Neural cell (in vitro differentiated cells): ENCODE measurements around the gene EZR. TPM values are rescaled to one million over a fixed set of nuclear protein-coding genes. Genes with fewer than 3 reads are reported as not detected.

Source experiments
- H2AFZ ChIP-seq: fragments of 200-600, 300-800 bp; sonication (generic), shearing (Covaris generic); 2 replicates; pipeline ENCODE4 v1.6.0; 2014; ENCODE audit warnings: low read depth, mild to moderate bottlenecking, antibody characterized with exemption, low read length, moderate library complexity
- H3F3A ChIP-seq: fragments of 200-600 bp; shearing (Covaris generic); 2 replicates; pipeline ENCODE4 v1.6.1; 2016; ENCODE audit warnings: mild to moderate bottlenecking, moderate library complexity, mixed read lengths, antibody characterized with exemption, low read length; ENCODE audit not compliant: insufficient read depth, poor library complexity, severe bottlenecking
- H3K27ac ChIP-seq: fragments of 200-600, 300-800 bp; sonication (generic), shearing (Covaris generic); 2 replicates; pipeline ENCODE4 v1.5.1; 2014; ENCODE audit warnings: mild to moderate bottlenecking, low read length, moderate library complexity
- H3K27me3 ChIP-seq: fragments of 300-800, 200-600 bp; sonication (generic), shearing (Covaris generic); 2 replicates; pipeline ENCODE4 v1.6.0; 2014; ENCODE audit warnings: mild to moderate bottlenecking, low read depth, low read length, moderate library complexity; ENCODE audit not compliant: insufficient read depth
- H3K36me3 ChIP-seq: fragments of 300-800, 200-600 bp; sonication (generic), shearing (Covaris generic); 2 replicates; pipeline ENCODE4 v1.5.1; 2014; ENCODE audit warnings: mild to moderate bottlenecking, antibody characterized with exemption, low read length, moderate library complexity; ENCODE audit not compliant: insufficient read depth
- H3K4me2 ChIP-seq: fragments of 300-800, 200-600 bp; sonication (generic), shearing (Covaris generic); 2 replicates; pipeline ENCODE4 v1.6.0; 2014; ENCODE audit warnings: mild to moderate bottlenecking, low read length
- H3K4me3 ChIP-seq: fragments of 300-800, 200-600 bp; sonication (generic), shearing (Covaris generic); 2 replicates; pipeline ENCODE4 v1.5.1; 2014; ENCODE audit warnings: mild to moderate bottlenecking, low read length, moderate library complexity
- H3K79me2 ChIP-seq: fragments of 200-600 bp; shearing (Covaris generic); replicated peaks from 2 replicates; pipeline ENCODE4 v1.6.0; 2014; ENCODE audit warnings: mild to moderate bottlenecking, low read length, moderate library complexity; ENCODE audit not compliant: insufficient read depth
- H3K9ac ChIP-seq: fragments of 300-800, 200-600 bp; sonication (generic), shearing (Covaris generic); 2 replicates; pipeline ENCODE4 v1.6.1; 2016; ENCODE audit warnings: mild to moderate bottlenecking, low read length, mixed read lengths
- H3K9me2 ChIP-seq: fragments of 200-600 bp; shearing (Covaris generic); 2 replicates; pipeline ENCODE4 v1.6.1; 2016; ENCODE audit warnings: mild to moderate bottlenecking, low read length, mixed read lengths; ENCODE audit not compliant: insufficient read depth
- H3K9me3 ChIP-seq: fragments of 200-600, 300-800 bp; sonication (generic), shearing (Covaris generic); 2 replicates; pipeline ENCODE4 v1.6.1; 2016; ENCODE audit warnings: mild to moderate bottlenecking, mixed run types, low read length, moderate library complexity, mixed read lengths
- H4K20me1 ChIP-seq: fragments of 200-600 bp; shearing (Covaris generic); 2 replicates; pipeline ENCODE4 v1.6.1; 2016; ENCODE audit warnings: mild to moderate bottlenecking, mixed run types; ENCODE audit not compliant: insufficient read depth
- CTCF ChIP-seq: fragments of 450-650 bp; IDR thresholded peaks from 2 replicates; pipeline ENCODE4 v1.5.1; 2014; ENCODE audit warnings: antibody characterized with exemption, mild to moderate bottlenecking, moderate library complexity; ENCODE audit not compliant: poor library complexity, severe bottlenecking
- EP300 ChIP-seq: fragments of 450-650 bp; conservative IDR thresholded peaks from 2 replicates; pipeline ENCODE4 v1.6.1; 2014; ENCODE audit warnings: antibody characterized with exemption, mild to moderate bottlenecking, moderate library complexity; ENCODE audit not compliant: poor library complexity, severe bottlenecking
- EZH2 ChIP-seq: fragments of 200-600, 300-800 bp; shearing (Covaris generic), sonication (generic); IDR thresholded peaks from 2 replicates; pipeline ENCODE4 v1.6.1; 2014; ENCODE audit warnings: antibody characterized with exemption, low read length, borderline replicate concordance, mild to moderate bottlenecking; ENCODE audit not compliant: insufficient read depth, poor library complexity, severe bottlenecking
- MXI1 ChIP-seq: fragments of 450-650 bp; conservative IDR thresholded peaks from 2 replicates; pipeline ENCODE4 v1.6.1; 2014; ENCODE audit warnings: antibody characterized with exemption, mild to moderate bottlenecking; ENCODE audit not compliant: poor library complexity, severe bottlenecking
- POLR2AphosphoS5 ChIP-seq: IDR thresholded peaks from 2 replicates; pipeline ENCODE4 v1.6.1; 2012
- RAD21 ChIP-seq: fragments of 450-650 bp; conservative IDR thresholded peaks from 2 replicates; pipeline ENCODE4 v1.6.1; 2014; ENCODE audit warnings: antibody characterized with exemption, mild to moderate bottlenecking, moderate library complexity
- REST ChIP-seq: IDR thresholded peaks from 2 replicates; pipeline ENCODE4 v1.6.1; 2012; ENCODE audit warnings: borderline replicate concordance
- SMC3 ChIP-seq: fragments of 450-650 bp; conservative IDR thresholded peaks from 2 replicates; pipeline ENCODE4 v1.6.1; 2014; ENCODE audit warnings: antibody characterized with exemption, mild to moderate bottlenecking, moderate library complexity; ENCODE audit not compliant: poor library complexity
- TAF1 ChIP-seq: IDR thresholded peaks from 2 replicates; pipeline ENCODE4 v1.6.1; 2012; ENCODE audit warnings: low read depth
- polyA plus RNA-seq: library from polyadenylated mRNA; depleted of rRNA; stranded (reverse); fragments of >200 nt; gene quantifications from 2 replicates; pipeline ENCODE4 v1.2.3, GENCODE V29; 2014

Gene EZR
- polyA plus RNA-seq, 1 donor from 2014 or later: 1.6 TPM

DNA sequence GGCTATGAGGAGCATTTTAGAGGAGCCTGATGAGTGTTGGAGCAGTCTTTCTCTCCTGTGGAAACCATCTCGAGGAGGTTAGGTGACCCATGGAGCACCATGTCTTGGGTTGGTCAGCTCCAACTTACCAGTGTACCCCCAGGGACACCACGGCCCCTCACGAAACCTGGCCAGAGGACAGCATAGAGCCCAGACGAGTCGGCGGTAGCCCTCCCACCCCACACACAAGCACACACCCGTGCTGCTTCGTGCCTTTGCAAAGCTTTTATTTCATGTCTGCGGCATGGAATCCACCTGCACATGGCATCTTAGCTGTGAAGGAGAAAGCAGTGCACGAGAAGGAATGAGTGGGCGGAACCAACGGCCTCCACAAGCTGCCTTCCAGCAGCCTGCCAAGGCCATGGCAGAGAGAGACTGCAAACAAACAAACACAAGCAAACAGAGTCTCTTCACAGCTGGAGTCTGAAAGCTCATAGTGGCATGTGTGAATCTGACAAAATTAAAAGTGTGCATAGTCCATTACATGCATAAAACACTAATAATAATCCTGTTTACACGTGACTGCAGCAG, 53.6 kb downstream of the EZR start:
- no peak overlapping the region for H2AFZ ChIP-seq
- no peak overlapping the region for H3K27ac ChIP-seq
- no peak overlapping the region for H3K4me2 ChIP-seq
- H3K9me2 ChIP-seq: no peaks in the 10 kb centered on the region
- H3F3A ChIP-seq: no peaks in the 10 kb centered on the region
- no peak overlapping the region for H3K4me3 ChIP-seq
- H3K9ac ChIP-seq: no peak overlapping the region
- no peaks in the 10 kb centered on the region for H3K79me2 ChIP-seq
- TF ChIP-seq POLR2AphosphoS5: no peak
- no peak for TF ChIP-seq EP300
- TF ChIP-seq SMC3: no peak
- no peaks in the 10 kb centered on the region for H3K36me3 ChIP-seq
- no peaks in the 10 kb centered on the region for H3K27me3 ChIP-seq
- no peaks in the 10 kb centered on the region for H4K20me1 ChIP-seq
- no peaks in the 10 kb centered on the region for H3K9me3 ChIP-seq

- TF ChIP-seq POLR2AphosphoS5: no peak
- no peak for TF ChIP-seq SMC3
- TF ChIP-seq REST: no peak
- TF ChIP-seq RAD21: no peak
- no peak for TF ChIP-seq TAF1
- no peak for TF ChIP-seq MXI1
- no peak for TF ChIP-seq CTCF
- TF ChIP-seq EP300: no peak
- TF ChIP-seq EZH2: no peak
- H3K79me2 ChIP-seq: no peaks in the 10 kb centered on the region
- H3K4me3 ChIP-seq: no peak overlapping the region
- no peak overlapping the region for H3K9ac ChIP-seq
- H3F3A ChIP-seq: no peaks in the 10 kb centered on the region
- no peak overlapping the region for H3K4me2 ChIP-seq
- H3K27ac ChIP-seq: no peak overlapping the region
- no peak overlapping the region for H2AFZ ChIP-seq
- no peaks in the 10 kb centered on the region for H3K9me3 ChIP-seq
- H3K9me2 ChIP-seq: no peaks in the 10 kb centered on the region
- no peaks in the 10 kb centered on the region for H4K20me1 ChIP-seq
- no peaks in the 10 kb centered on the region for H3K36me3 ChIP-seq
- no peaks in the 10 kb centered on the region for H3K27me3 ChIP-seq
These were observed 54.2 kb downstream of the EZR start for GRCh38 chr6:158764926-158765325.
